Erythroblast (primary cell): ENCODE measurements around the gene MXI1.

Source experiments
- GATA1 ChIP-seq: IDR thresholded peaks from 2 replicates; pipeline ENCODE4 v1.6.1; 2011; ENCODE audit warnings: low read depth, mild to moderate bottlenecking, control low read depth, low read length, moderate library complexity
- POLR2A ChIP-seq: IDR thresholded peaks from 2 replicates; pipeline ENCODE4 v1.6.1; 2011; ENCODE audit warnings: mild to moderate bottlenecking, low read length

- TF ChIP-seq POLR2A (no peak), GATA1 (no peak)
Observed at GRCh38 chr10:110307805-110308204, 100.4 kb downstream of the MXI1 start.
